OCI-LY1 (cell line): ENCODE data around the gene NECTIN1.

Source experiments
- CTCF ChIP-seq: fragments of 200-600 bp; sonication (generic), shearing (Covaris generic); IDR thresholded peaks from 2 replicates; pipeline ENCODE4 v1.5.1; 2017; ENCODE audit warnings: mild to moderate bottlenecking, antibody characterized with exemption, low read length, moderate library complexity, mixed read lengths
- EZH2 ChIP-seq: fragments of 200-600 bp; sonication (generic), shearing (Covaris generic); IDR thresholded peaks from 2 replicates; pipeline ENCODE4 v1.8.0; 2017; ENCODE audit warnings: borderline replicate concordance, mixed run types, mild to moderate bottlenecking, antibody characterized with exemption, low read length, moderate library complexity, mixed read lengths

GRCh38 chr11:119713359-119714040, 15.5 kb downstream of the NECTIN1 start:
- TF ChIP-seq CTCF: no peak
- no peak for TF ChIP-seq EZH2
